GM13977 (cell line): ENCODE measurements around the gene MAMDC2.

ENCODE experiments used
- DNase-seq: peaks from one replicate; pipeline ENCODE4 v3.0.0; 2012; ENCODE audit warnings: low spot score
- CTCF ChIP-seq: IDR thresholded peaks from 2 replicates; pipeline ENCODE4 v1.5.1; 2012; ENCODE audit warnings: mild to moderate bottlenecking, control low read depth; ENCODE audit not compliant: insufficient read depth; ENCODE audit errors: extremely low read depth, missing control alignments
- in situ Hi-C: fragments of 300-500 bp; cut with MboI; formaldehyde crosslinking; loops from one replicate; pipeline ENCODE4 v1.12.0; 2022; ENCODE audit warnings: low sequenced_read_pairs, low pct_unique_long_range_greater_than_20kb, mixed read lengths, inconsistent platforms; ENCODE audit not compliant: unreplicated experiment

Gene MAMDC2

GRCh38 chr9:70066874-70067273 is 23.2 kb downstream of the MAMDC2 start:
- in situ Hi-C loops: no loop called here
- no peak for DNase-seq
- TF ChIP-seq CTCF: no peak

- TF ChIP-seq CTCF: no peak
- in situ Hi-C loops: no loop called here
Observed at GRCh38 chr9:70069704-70070103, 26.1 kb downstream of the MAMDC2 start.

GRCh38 chr9:70073193-70073592 is 29.5 kb downstream of the MAMDC2 start:
- no peak for TF ChIP-seq CTCF
- no peak for DNase-seq
- in situ Hi-C loops: no loop called here

More at GRCh38 chr9:70069704-70070103, 26.1 kb downstream of the MAMDC2 start:
- no peak for DNase-seq

GRCh38 chr9:70073756-70074155 is 30.1 kb downstream of the MAMDC2 start:
- TF ChIP-seq CTCF: no peak
- DNase-seq: no peak
- in situ Hi-C loops: no loop called here

GRCh38 chr9:70076678-70077077 is 33.0 kb downstream of the MAMDC2 start:
- in situ Hi-C loops: no loop called here
- DNase-seq: no peak
- TF ChIP-seq CTCF: no peak

- TF ChIP-seq CTCF: no peak
- in situ Hi-C loops: no loop called here
- no peak for DNase-seq
Observed at GRCh38 chr9:70079417-70080037, 35.9 kb downstream of the MAMDC2 start.
